Measurements from ENCODE around the gene IQCK.

DNA sequence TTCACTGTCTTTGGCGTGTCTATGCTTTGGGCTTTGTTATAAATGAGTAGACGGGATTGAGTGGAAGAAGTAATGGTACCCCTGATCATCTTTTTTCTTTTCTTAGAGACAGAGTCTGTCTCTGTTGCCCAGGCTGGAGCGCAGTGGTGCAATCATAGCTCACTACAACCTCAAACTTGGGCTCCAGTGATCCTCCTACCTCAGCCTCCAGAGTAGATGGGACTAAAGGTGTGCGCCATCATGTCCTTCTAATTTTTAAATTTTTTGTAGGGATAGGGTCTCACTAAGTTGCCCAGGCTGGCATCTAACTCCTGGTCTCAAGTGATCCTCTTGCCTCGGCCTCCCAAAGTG is 181.5 kb downstream of the IQCK start:
- no peak for TF ChIP-seq ZFP36 (IDR thresholded peaks at IDR 0.05; ENCODE audit: borderline replicate concordance, partially characterized antibody)
- TF ChIP-seq, protein P1, sequence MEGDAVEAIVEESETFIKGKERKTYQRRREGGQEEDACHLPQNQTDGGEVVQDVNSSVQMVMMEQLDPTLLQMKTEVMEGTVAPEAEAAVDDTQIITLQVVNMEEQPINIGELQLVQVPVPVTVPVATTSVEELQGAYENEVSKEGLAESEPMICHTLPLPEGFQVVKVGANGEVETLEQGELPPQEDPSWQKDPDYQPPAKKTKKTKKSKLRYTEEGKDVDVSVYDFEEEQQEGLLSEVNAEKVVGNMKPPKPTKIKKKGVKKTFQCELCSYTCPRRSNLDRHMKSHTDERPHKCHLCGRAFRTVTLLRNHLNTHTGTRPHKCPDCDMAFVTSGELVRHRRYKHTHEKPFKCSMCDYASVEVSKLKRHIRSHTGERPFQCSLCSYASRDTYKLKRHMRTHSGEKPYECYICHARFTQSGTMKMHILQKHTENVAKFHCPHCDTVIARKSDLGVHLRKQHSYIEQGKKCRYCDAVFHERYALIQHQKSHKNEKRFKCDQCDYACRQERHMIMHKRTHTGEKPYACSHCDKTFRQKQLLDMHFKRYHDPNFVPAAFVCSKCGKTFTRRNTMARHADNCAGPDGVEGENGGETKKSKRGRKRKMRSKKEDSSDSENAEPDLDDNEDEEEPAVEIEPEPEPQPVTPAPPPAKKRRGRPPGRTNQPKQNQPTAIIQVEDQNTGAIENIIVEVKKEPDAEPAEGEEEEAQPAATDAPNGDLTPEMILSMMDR (IDR thresholded peaks at IDR 0.05): no peak; the same call in 2 of the 3 replicates
- TF ChIP-seq ZNF302 (CRISPR knock-in tag; IDR thresholded peaks at IDR 0.05): no peak
- TF ChIP-seq SMC3 (IDR thresholded peaks at IDR 0.05): no peak
- no peak for TF ChIP-seq HOXA7 (CRISPR knock-in tag; IDR thresholded peaks at IDR 0.05)
- TF ChIP-seq MYC (IDR thresholded peaks at IDR 0.05; ENCODE audit: borderline replicate concordance, low read length): no peak
- no peak for TF ChIP-seq POLR2A (IDR thresholded peaks at IDR 0.05; ENCODE audit: low read length)
- TF ChIP-seq RARB (CRISPR knock-in tag; IDR thresholded peaks at IDR 0.05): no peak
- no peak for TF ChIP-seq KDM1A (IDR thresholded peaks at IDR 0.05; ENCODE audit: low read depth)
- TF ChIP-seq, protein P2, sequence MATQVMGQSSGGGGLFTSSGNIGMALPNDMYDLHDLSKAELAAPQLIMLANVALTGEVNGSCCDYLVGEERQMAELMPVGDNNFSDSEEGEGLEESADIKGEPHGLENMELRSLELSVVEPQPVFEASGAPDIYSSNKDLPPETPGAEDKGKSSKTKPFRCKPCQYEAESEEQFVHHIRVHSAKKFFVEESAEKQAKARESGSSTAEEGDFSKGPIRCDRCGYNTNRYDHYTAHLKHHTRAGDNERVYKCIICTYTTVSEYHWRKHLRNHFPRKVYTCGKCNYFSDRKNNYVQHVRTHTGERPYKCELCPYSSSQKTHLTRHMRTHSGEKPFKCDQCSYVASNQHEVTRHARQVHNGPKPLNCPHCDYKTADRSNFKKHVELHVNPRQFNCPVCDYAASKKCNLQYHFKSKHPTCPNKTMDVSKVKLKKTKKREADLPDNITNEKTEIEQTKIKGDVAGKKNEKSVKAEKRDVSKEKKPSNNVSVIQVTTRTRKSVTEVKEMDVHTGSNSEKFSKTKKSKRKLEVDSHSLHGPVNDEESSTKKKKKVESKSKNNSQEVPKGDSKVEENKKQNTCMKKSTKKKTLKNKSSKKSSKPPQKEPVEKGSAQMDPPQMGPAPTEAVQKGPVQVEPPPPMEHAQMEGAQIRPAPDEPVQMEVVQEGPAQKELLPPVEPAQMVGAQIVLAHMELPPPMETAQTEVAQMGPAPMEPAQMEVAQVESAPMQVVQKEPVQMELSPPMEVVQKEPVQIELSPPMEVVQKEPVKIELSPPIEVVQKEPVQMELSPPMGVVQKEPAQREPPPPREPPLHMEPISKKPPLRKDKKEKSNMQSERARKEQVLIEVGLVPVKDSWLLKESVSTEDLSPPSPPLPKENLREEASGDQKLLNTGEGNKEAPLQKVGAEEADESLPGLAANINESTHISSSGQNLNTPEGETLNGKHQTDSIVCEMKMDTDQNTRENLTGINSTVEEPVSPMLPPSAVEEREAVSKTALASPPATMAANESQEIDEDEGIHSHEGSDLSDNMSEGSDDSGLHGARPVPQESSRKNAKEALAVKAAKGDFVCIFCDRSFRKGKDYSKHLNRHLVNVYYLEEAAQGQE (IDR thresholded peaks at IDR 0.05): no peak
- no peak for TF ChIP-seq JUNB (IDR thresholded peaks at IDR 0.05)

Measured in A549 (cell line).